ENCODE data around the gene PPFIBP2.

PPFIBP2 gene

GRCh38 chr11:7593481-7593880 is 79.7 kb downstream of the PPFIBP2 start:
- Histone ChIP-seq H3K4me1 (ENCODE audit: control insufficient read depth, insufficient read depth, low read length) (peaks cover 42% of the 10 kb centered on the region), H3K4me3 (ENCODE audit: low read length) (no peak overlapping the region), H3K9me3 (ENCODE audit: control insufficient read depth, low read length) (no peaks in the 10 kb centered on the region), H3K27me3 (replicated peaks; ENCODE audit: control insufficient read depth, insufficient read depth, low read length) (no peaks in the 10 kb centered on the region), H3K9ac (ENCODE audit: low read length) (no peak overlapping the region), H3K36me3 (ENCODE audit: control insufficient read depth, insufficient read depth, low read length, severe bottlenecking) (no peaks in the 10 kb centered on the region)
- no peak for DNase-seq (ENCODE audit: low read depth)

DNA sequence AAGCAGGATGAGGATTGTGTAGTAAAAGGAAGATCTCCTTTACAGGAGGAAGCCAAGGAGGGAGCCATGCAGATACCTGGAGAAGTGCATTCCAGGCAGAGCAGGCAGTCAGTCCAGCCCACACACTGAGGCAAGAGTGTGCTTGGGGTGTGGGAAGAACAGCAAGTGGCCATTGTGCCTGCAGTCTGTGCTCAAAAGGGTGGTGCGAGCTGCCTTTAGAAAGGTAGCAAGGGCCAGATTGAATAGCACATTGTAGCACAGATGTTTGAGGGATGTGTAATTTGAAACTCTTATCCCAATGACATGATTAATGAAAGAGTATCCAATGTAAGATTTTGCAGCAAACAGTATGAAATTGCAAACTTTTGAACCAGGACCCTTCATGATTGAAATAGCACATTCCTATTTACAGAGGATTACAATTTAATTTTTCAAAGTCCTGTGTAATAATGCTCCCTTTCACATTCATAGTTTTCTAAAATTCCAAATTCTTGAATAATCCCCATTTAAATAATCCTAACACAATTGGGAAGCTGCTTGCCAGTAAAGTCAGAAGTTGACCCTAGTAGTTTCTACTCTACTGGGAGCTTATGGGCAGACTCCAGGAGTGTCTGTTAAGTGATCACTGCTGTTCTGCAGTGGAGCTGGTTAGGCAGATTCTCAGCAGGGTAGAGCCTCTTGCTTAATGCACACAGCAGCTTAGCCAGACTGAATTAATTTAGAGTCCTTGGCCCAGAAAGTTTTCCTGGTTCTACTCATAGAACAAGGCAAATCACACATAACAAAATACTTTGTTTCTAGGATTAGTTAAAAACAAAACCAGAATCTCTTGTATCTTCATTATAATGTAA is 81.4 kb downstream of the PPFIBP2 start:
- Histone ChIP-seq H3K4me3 (ENCODE audit: low read length) (no peak overlapping the region), H3K9me3 (ENCODE audit: control insufficient read depth, low read length) (no peaks in the 10 kb centered on the region), H3K4me1 (ENCODE audit: control insufficient read depth, insufficient read depth, low read length) (peaks cover 46% of the 10 kb centered on the region), H3K36me3 (ENCODE audit: control insufficient read depth, insufficient read depth, low read length, severe bottlenecking) (no peaks in the 10 kb centered on the region), H3K9ac (ENCODE audit: low read length) (peak overlapping the region; percentile 43), H3K27me3 (replicated peaks; ENCODE audit: control insufficient read depth, insufficient read depth, low read length) (no peaks in the 10 kb centered on the region)
- DNase-seq (ENCODE audit: low read depth), result peak; percentile 87

DNA sequence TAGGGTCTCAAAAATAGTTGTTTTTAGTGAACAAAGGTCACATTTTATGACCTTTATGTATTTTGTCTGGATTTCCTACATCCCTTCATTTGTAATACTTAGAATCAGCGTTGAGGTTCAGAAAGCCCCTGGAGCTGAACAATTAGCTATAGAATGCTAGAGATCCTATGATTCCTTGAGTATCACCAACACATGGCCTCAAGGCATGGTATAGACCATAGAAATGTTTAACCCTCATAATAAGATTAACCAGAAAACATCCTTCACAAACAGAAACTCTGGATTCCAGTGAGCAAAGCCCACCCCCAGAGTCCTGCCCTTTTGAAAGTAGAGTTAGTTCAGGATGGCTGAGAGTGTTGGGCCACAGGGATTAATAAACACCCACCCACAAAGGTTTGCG is 82.2 kb downstream of the PPFIBP2 start:
- no peaks in the 10 kb centered on the region for H3K27me3 ChIP-seq (replicated peaks; ENCODE audit: control insufficient read depth, insufficient read depth, low read length)
- peaks cover 46% of the 10 kb centered on the region for H3K4me1 ChIP-seq (ENCODE audit: control insufficient read depth, insufficient read depth, low read length)
- no peaks in the 10 kb centered on the region for H3K36me3 ChIP-seq (ENCODE audit: control insufficient read depth, insufficient read depth, low read length, severe bottlenecking)
- H3K4me3 ChIP-seq (ENCODE audit: low read length), result no peak overlapping the region
- no peaks in the 10 kb centered on the region for H3K9me3 ChIP-seq (ENCODE audit: control insufficient read depth, low read length)
- no peak for DNase-seq (ENCODE audit: low read depth)
- peak overlapping the region; percentile 43 for H3K9ac ChIP-seq (ENCODE audit: low read length)

DNA sequence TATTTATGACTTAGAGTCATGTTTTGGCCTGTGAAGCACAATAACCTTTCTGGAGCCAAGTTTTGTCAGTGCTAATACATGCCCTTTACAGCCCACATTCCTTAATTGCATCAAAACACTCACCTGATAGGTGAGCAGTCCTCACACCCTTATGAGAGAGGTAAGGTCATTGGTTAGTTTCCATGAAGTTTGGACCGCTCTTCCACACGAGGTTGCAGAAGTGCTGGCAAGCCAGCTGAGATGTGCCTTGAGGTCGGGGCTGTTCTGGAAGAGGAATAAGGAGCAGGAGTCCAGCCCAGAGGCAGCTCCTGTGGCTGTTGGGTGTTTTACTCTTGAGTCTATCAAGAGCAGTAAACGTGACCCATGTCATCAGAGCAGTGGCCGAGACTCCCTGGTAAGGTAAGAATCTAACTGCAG is 83.2 kb downstream of the PPFIBP2 start:
- Histone ChIP-seq H3K4me1 (ENCODE audit: control insufficient read depth, insufficient read depth, low read length) (peaks cover 46% of the 10 kb centered on the region), H3K36me3 (ENCODE audit: control insufficient read depth, insufficient read depth, low read length, severe bottlenecking) (no peaks in the 10 kb centered on the region), H3K9ac (ENCODE audit: low read length) (no peak overlapping the region), H3K27me3 (replicated peaks; ENCODE audit: control insufficient read depth, insufficient read depth, low read length) (no peaks in the 10 kb centered on the region), H3K4me3 (ENCODE audit: low read length) (no peak overlapping the region), H3K9me3 (ENCODE audit: control insufficient read depth, low read length) (no peaks in the 10 kb centered on the region)
- DNase-seq (ENCODE audit: low read depth), result no peak

GRCh38 chr11:7597620-7598019 is 83.8 kb downstream of the PPFIBP2 start:
- H3K9ac ChIP-seq (ENCODE audit: low read length), result no peak overlapping the region
- no peaks in the 10 kb centered on the region for H3K27me3 ChIP-seq (replicated peaks; ENCODE audit: control insufficient read depth, insufficient read depth, low read length)
- DNase-seq (ENCODE audit: low read depth), result no peak
- no peak overlapping the region for H3K4me3 ChIP-seq (ENCODE audit: low read length)
- no peaks in the 10 kb centered on the region for H3K36me3 ChIP-seq (ENCODE audit: control insufficient read depth, insufficient read depth, low read length, severe bottlenecking)
- no peaks in the 10 kb centered on the region for H3K9me3 ChIP-seq (ENCODE audit: control insufficient read depth, low read length)
- H3K4me1 ChIP-seq (ENCODE audit: control insufficient read depth, insufficient read depth, low read length), result peaks cover 49% of the 10 kb centered on the region

DNA sequence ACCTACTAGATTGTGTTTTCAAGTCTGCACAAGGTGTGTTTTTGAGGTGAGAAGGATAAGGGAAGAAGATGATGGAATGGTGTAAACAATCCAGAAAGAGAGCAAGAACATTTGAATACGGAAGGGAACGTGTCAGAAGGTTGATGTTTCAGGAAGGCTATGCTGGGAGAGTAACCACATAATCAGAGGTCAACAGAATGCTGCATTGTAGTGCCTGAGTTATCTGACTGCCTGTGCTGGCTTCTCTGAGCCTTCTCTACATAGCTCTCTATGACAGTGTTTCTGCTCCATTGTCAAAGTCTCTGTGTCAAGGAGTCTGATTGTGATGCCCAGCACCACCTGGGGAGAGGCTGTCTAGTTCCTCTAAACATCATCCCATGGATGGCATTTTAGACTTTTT is 85.4 kb downstream of the PPFIBP2 start:
- Histone ChIP-seq H3K27me3 (replicated peaks; ENCODE audit: control insufficient read depth, insufficient read depth, low read length) (no peaks in the 10 kb centered on the region), H3K4me1 (ENCODE audit: control insufficient read depth, insufficient read depth, low read length) (peaks cover 49% of the 10 kb centered on the region), H3K4me3 (ENCODE audit: low read length) (no peak overlapping the region), H3K9ac (ENCODE audit: low read length) (no peak overlapping the region), H3K36me3 (ENCODE audit: control insufficient read depth, insufficient read depth, low read length, severe bottlenecking) (no peaks in the 10 kb centered on the region), H3K9me3 (ENCODE audit: control insufficient read depth, low read length) (no peaks in the 10 kb centered on the region)
- no peak for DNase-seq (ENCODE audit: low read depth)

GRCh38 chr11:7600205-7600775 is 86.5 kb downstream of the PPFIBP2 start:
- Histone ChIP-seq H3K36me3 (ENCODE audit: control insufficient read depth, insufficient read depth, low read length, severe bottlenecking) (no peaks in the 10 kb centered on the region), H3K4me1 (ENCODE audit: control insufficient read depth, insufficient read depth, low read length) (peaks cover 49% of the 10 kb centered on the region), H3K9me3 (ENCODE audit: control insufficient read depth, low read length) (no peaks in the 10 kb centered on the region), H3K9ac (ENCODE audit: low read length) (peak overlapping the region; percentile 52), H3K27me3 (replicated peaks; ENCODE audit: control insufficient read depth, insufficient read depth, low read length) (no peaks in the 10 kb centered on the region), H3K4me3 (ENCODE audit: low read length) (peak overlapping the region; percentile 2)
- DNase-seq (ENCODE audit: low read depth), result peak; percentile 78

DNA sequence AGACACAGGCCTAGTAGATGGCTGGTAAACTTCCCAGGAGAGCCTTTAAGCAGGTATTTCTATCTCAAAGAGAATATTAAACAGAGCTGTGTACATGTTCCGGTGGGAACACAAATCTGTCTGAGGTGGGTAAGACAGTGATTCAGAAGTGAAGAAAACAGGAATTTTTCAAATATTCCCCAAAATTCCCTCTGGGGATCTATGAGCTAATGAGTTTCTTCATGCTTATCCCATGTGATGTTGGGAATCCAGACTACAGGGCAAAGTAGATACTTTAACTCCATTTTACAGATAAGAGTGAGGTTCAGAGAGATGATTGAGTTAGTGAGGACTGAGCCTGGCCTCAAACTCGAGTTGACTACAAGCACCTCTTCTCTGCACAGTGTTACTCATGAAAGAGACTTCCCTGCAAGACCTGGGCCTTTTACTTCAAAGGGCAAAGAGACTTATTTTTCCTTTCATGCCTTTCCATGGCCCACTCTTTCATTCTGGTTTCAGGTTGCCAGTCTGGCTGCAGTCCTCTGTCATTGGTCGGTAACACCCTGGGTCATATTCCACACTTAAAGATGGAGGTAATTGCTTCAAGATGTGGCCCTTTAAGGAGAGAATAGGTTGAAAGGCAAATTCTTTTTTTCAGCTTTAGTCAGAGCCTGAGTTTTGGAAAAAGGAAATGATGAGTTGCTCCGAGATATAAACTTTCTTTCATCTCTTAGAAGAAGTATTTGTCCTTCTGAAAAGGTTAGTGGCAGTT is 89.4 kb downstream of the PPFIBP2 start:
- H3K27me3 ChIP-seq (replicated peaks; ENCODE audit: control insufficient read depth, insufficient read depth, low read length), result no peaks in the 10 kb centered on the region
- no peak overlapping the region for H3K4me3 ChIP-seq (ENCODE audit: low read length)
- H3K9me3 ChIP-seq (ENCODE audit: control insufficient read depth, low read length), result no peaks in the 10 kb centered on the region
- peak; percentile 82 for DNase-seq (ENCODE audit: low read depth)
- H3K9ac ChIP-seq (ENCODE audit: low read length), result no peak overlapping the region
- no peaks in the 10 kb centered on the region for H3K36me3 ChIP-seq (ENCODE audit: control insufficient read depth, insufficient read depth, low read length, severe bottlenecking)
- H3K4me1 ChIP-seq (ENCODE audit: control insufficient read depth, insufficient read depth, low read length), result peaks cover 44% of the 10 kb centered on the region

DNA sequence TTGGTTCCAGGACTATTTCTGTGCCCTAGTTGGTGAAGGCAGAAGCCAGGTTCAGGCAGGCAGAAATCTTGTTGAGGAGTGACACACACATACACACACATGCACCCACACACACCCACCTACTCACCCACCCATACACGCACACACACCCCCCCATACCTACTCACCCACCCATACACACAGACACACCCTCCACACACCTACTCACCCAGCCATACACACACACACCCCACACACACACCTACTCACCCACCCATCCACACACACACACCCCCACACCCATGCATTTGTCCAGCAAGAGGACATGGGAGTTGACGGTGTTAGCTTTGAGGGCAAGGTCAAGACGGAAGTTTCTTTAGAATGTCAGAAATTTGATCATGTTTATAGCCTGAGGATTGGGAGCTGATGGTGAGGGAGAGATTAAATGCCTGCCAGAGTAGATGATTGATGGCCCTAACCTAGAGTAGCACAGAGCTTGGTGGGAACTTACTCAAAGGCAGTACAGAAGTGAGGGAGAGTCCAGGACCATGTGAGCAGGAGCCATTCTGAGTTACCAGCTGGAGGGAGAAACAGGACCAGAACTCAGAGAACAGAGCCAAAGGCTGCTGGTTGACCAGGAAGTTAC is 90.6 kb downstream of the PPFIBP2 start:
- Histone ChIP-seq H3K4me3 (ENCODE audit: low read length) (no peak overlapping the region), H3K9ac (ENCODE audit: low read length) (no peak overlapping the region), H3K36me3 (ENCODE audit: control insufficient read depth, insufficient read depth, low read length, severe bottlenecking) (no peaks in the 10 kb centered on the region), H3K9me3 (ENCODE audit: control insufficient read depth, low read length) (no peaks in the 10 kb centered on the region), H3K27me3 (replicated peaks; ENCODE audit: control insufficient read depth, insufficient read depth, low read length) (no peaks in the 10 kb centered on the region), H3K4me1 (ENCODE audit: control insufficient read depth, insufficient read depth, low read length) (peaks cover 53% of the 10 kb centered on the region)
- DNase-seq (ENCODE audit: low read depth), result no peak

DNA sequence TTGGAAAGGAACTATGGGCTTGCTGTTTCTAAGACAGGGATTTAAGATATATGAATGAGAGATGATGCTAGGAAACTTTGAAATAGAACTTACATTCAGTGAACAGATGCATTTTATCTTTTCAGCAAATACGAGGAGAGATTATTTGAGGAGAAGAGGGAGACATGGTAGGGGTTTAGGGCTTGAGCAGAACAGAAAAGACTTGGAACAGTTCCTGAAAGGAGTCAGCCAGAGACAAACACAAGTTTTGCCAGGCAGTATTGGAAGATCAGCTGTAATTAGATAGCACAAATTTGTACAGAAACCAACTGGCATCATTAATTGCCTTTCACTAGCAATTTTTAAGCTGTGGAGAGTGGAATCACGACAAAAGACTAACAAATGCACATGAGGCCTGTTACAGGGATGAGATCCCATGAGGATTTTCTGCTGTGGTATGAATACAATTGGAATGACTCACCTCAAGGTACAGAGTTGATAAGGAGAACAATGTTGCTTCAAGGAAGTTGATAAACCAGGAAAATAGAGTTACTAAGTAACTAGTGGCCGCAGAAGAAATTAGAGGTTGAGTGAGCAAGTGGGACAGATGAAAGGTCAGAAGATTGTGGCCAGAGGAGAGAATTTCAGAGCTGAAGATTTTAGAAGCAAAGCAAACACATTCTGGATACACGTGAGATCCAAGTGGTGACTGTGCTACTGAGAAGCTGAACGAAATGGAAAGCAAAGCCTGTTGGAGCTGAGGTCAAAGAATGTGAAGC is 91.6 kb downstream of the PPFIBP2 start:
- peak; percentile 39 for DNase-seq (ENCODE audit: low read depth)
- Histone ChIP-seq H3K9ac (ENCODE audit: low read length) (no peak overlapping the region), H3K4me3 (ENCODE audit: low read length) (no peak overlapping the region), H3K36me3 (ENCODE audit: control insufficient read depth, insufficient read depth, low read length, severe bottlenecking) (peaks cover 1% of the 10 kb centered on the region), H3K27me3 (replicated peaks; ENCODE audit: control insufficient read depth, insufficient read depth, low read length) (no peaks in the 10 kb centered on the region), H3K9me3 (ENCODE audit: control insufficient read depth, low read length) (no peaks in the 10 kb centered on the region), H3K4me1 (ENCODE audit: control insufficient read depth, insufficient read depth, low read length) (peaks cover 50% of the 10 kb centered on the region)

All from adipocyte (in vitro differentiated cells).